ENCODE results near the gene PCDH17.

DNA sequence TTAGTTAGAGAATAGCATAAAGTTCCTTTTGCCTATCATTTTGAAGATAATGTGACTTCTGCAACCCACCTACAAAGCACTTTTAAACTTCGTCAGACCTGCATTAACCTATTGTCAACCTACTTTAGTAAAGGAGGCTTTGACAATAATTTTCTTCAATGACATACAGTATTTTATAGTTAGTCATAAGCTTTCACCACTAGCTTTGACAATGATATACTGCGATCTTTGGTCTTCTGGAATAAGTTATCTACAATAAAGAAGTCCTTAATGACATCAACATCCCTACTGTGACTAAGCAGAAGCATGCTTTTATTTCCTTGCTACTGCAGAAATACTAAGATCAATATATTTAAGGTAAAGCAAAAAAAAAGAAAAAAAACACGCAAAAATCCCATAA, 9.5 kb downstream of the PCDH17 start:
- TF ChIP-seq SUZ12 (IDR thresholded peaks at IDR 0.05; ENCODE audit: extremely low read depth, insufficient read depth, insufficient read length) (no peak), YY1 (IDR thresholded peaks at IDR 0.05; ENCODE audit: insufficient read depth, insufficient read length) (no peak)
